K562 (cell line): Measurements from ENCODE around the gene MYL5. TPM values are rescaled to one million over a fixed set of nuclear protein-coding genes. Genes with fewer than 3 reads are reported as not detected.

Experiments
- ATAC-seq: fragments of 200-7000 bp; cut with Tn5 transposase; 3 replicates; pipeline ENCODE4 v1.9.1; 2020; ENCODE audit warnings: moderate library complexity
- BruUV-seq: library from RNA; stranded (reverse); fragments of 400-500 nt; replicated peaks from 2 replicates; lab custom pipeline; 2021; lab: Mats Ljungman, UMichigan
- CTCF ChIA-PET: fragments of 300-600 bp; formaldehyde crosslinking; extraction: SDS; loops from one replicate; lab custom pipeline; 2021; ENCODE audit warnings: low intra/inter-chr PET ratio; lab: Yijun Ruan, JAX
- POLR2A ChIA-PET: fragments of 300-600, 350-650 bp; sonication (Branson Sonifier 250); formaldehyde crosslinking; extraction: SDS; loops from one replicate; lab custom pipeline; 2021; ENCODE audit warnings: antibody characterized with exemption, inconsistent platforms; lab: Yijun Ruan, JAX
- DNase-seq, 4 experiments: peaks; one replicate each; pipeline versions ENCODE4 v3.0.0 to v3.0.0-alpha.2; 2011 to 2018; ENCODE audit warnings: low spot score in 3 of 4, mixed read lengths in 3 of 4; ENCODE audit errors: extremely low read depth in 1 of 4
- FAIRE-seq: peaks from 2 replicates; lab custom pipeline; 2011; peaks lifted over from hg19 to GRCh38; lab: Jason Lieb, UNC
- H2AFZ ChIP-seq: 2 replicates; pipeline ENCODE4 v1.6.0; 2011; ENCODE audit warnings: low read depth, low read length, control low read depth, inconsistent platforms
- H3K27ac ChIP-seq: fragments of 200-600 bp; 3 replicates; pipeline ENCODE4 v1.8.0; 2011; ENCODE audit warnings: low read depth, mild to moderate bottlenecking, control low read depth, inconsistent platforms, low read length, moderate library complexity, mixed read lengths; ENCODE audit errors: extremely low read depth
- H3K27me3 ChIP-seq, 2 experiments: fragments of 300-600 bp in 1 of 2; 2 replicates in 1 of 2; 3 replicates in 1 of 2; pipeline versions ENCODE4 v1.6.0 to v1.8.0; 2011; ENCODE audit warnings: inconsistent platforms in 2 of 2, low read length in 2 of 2, mild to moderate bottlenecking in 1 of 2, mixed read lengths in 1 of 2, moderate library complexity in 1 of 2; ENCODE audit not compliant: control insufficient read depth in 2 of 2, insufficient read depth in 2 of 2
- H3K36me3 ChIP-seq: fragments of 300-600 bp; 3 replicates; pipeline ENCODE4 v1.8.0; 2011; ENCODE audit warnings: mild to moderate bottlenecking, low read length, inconsistent platforms; ENCODE audit not compliant: control insufficient read depth, insufficient read depth
- H3K4me1 ChIP-seq, 2 experiments: fragments of 200-600 bp in 1 of 2; replicated peaks in 1 of 2; 2 replicates in 1 of 2; 3 replicates in 1 of 2; pipeline versions ENCODE4 v1.5.1 to v1.8.0; 2011; ENCODE audit warnings: inconsistent platforms in 2 of 2, low read length in 2 of 2, mild to moderate bottlenecking in 1 of 2, mixed read lengths in 1 of 2, moderate library complexity in 1 of 2; ENCODE audit not compliant: control insufficient read depth in 2 of 2, insufficient read depth in 2 of 2
- H3K4me2 ChIP-seq: 2 replicates; pipeline ENCODE4 v1.6.1; 2011; ENCODE audit warnings: low read length, control low read depth, inconsistent platforms, mixed read lengths; ENCODE audit not compliant: insufficient read depth
- H3K4me3 ChIP-seq: fragments of 200-600 bp; sonication (generic), shearing (Covaris generic); 2 replicates; pipeline ENCODE4 v1.5.1; 2016; ENCODE audit warnings: control low read depth, inconsistent platforms
- H3K79me2 ChIP-seq: fragments of 200-600 bp; 3 replicates; pipeline ENCODE4 v1.8.0; 2011; ENCODE audit warnings: low read length, inconsistent platforms; ENCODE audit not compliant: control insufficient read depth, insufficient read depth
- H3K9ac ChIP-seq, 2 experiments: 2 replicates each; pipeline versions ENCODE4 v1.6.0 to v1.6.1; 2011; ENCODE audit warnings: low read depth in 2 of 2, low read length in 2 of 2, control low read depth in 1 of 2, inconsistent platforms in 1 of 2, mild to moderate bottlenecking in 1 of 2, mixed read lengths in 1 of 2; ENCODE audit not compliant: insufficient read depth in 1 of 2
- H3K9me1 ChIP-seq: one replicate; pipeline ENCODE4 v1.6.0; 2011; ENCODE audit warnings: inconsistent platforms, mild to moderate bottlenecking, low read length, moderate library complexity; ENCODE audit not compliant: control insufficient read depth, insufficient read depth
- H3K9me3 ChIP-seq: replicated peaks from 2 replicates; pipeline ENCODE4 v1.5.1; 2011; ENCODE audit warnings: low read depth, low read length, inconsistent platforms; ENCODE audit not compliant: control insufficient read depth, insufficient read depth
- H4K20me1 ChIP-seq: replicated peaks from 2 replicates; pipeline ENCODE4 v1.6.1; 2011; ENCODE audit warnings: low read length, inconsistent platforms, mixed read lengths; ENCODE audit not compliant: control insufficient read depth, insufficient read depth
- SMAD2 ChIP-seq: fragments of 150-350 bp; IDR thresholded peaks from 2 replicates; pipeline ENCODE4 v1.6.1; 2014; ENCODE audit warnings: low read depth, mild to moderate bottlenecking, low read length
- ZNF232 ChIP-seq: sonication (generic); formaldehyde crosslinking; IDR thresholded peaks from 2 replicates; pipeline ENCODE4 v1.8.0; 2022; ENCODE audit warnings: mild to moderate bottlenecking, missing genetic modification reagents
- WGBS: fragments of 100-300 bp; shearing (Covaris generic); methylation state at CpG from one replicate; pipeline ENCODE4 v1.1.6; 2016; ENCODE audit warnings: low coverage, mixed read lengths; ENCODE audit not compliant: insufficient coverage; ENCODE audit errors: missing lambda C conversion rate; 5-methylcytosine and 5-hydroxymethylcytosine counted together
- in situ Hi-C: fragments of 300-500 bp; cut with MboI; formaldehyde crosslinking; loops from 4 replicates; pipeline ENCODE4 v1.15.0; 2018; ENCODE audit warnings: inconsistent platforms, mixed read lengths
- intact Hi-C: fragments of 100-400 bp; cut with micrococcal nuclease; formaldehyde crosslinking; loops from 2 replicates; pipeline ENCODE4 v1.14.2; 2022
- polyA plus RNA-seq, 8 experiments: library from polyadenylated mRNA; depleted of rRNA in 4 of 8; stranded (reverse) in 5 of 8; unstranded in 3 of 8; fragments of >200 nt; fragmentation: Nextera tagmentation in 2 of 8; fragmentation: Illumina TruSeq in 1 of 8; extraction: Ambion mirVana in 2 of 8; extraction: Trizol in 1 of 8; gene quantifications; 2 replicates each; pipeline versions ENCODE4 v1.2.1 to v1.2.3, GENCODE V29; 2011 to 2014; ENCODE audit warnings: inconsistent platforms in 1 of 8, missing spikeins in 1 of 8
- total RNA-seq, 7 experiments: library from RNA; depleted of rRNA in 6 of 7; stranded (reverse); fragments of >200 nt in 6 of 7; fragmentation: Illumina TruSeq in 2 of 7; extraction: Trizol in 2 of 7; gene quantifications; 2 replicates each; pipeline versions ENCODE4 v1.2.1 to v1.2.3, GENCODE V29; 2011 to 2021; ENCODE audit warnings: low replicate concordance in 1 of 7
- TF ChIP-seq, protein P1 (sequence below): fragments of 450-650 bp; IDR thresholded peaks from 2 replicates; pipeline ENCODE4 v1.6.1; 2016; ENCODE audit warnings: missing biosample characterization, missing genetic modification characterization

Gene MYL5
- total and polyA plus RNA-seq, 9 of the 15 experiments (the other 6 are each of a cell fraction or from before 2014, with no cell fraction given) = 1.4 to 10.0 (median 4.1) TPM

DNA sequence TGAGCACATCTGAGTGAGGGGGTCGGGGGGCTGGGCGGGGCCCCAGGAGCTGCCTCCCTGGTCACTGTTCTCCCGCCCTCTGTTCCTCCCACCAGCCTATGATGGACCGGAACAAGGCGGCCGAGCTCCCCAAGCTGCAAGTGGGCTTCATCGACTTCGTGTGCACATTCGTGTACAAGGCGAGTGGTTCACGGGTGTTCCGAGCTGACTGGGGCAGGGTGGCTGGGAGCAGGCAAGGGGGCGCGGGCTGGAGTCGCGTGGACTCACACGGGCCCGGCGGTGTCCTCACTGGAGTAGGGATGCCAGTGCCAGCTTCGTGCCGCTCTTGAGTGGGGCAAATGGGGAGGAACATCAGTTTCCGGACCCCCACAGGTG, 7.9 kb upstream of the MYL5 start:
- Histone ChIP-seq H3K9ac (peak overlapping the region in 1 of 2 experiments; percentile 43; a peak in 1 of 4 replicates), H4K20me1 (no peaks in the 10 kb centered on the region), H3K4me1 (peaks cover 0 to 42% of the 10 kb centered on the region in 2 experiments; a peak in 2 of 5 replicates), H3K27me3 (peaks cover 21 to 52% of the 10 kb centered on the region in 2 experiments; a peak in 3 of 5 replicates), H3K36me3 (peaks cover 10% of the 10 kb centered on the region; the same call in 2 of the 3 replicates), H3K4me2 (no peak overlapping the region), H3K9me1 (no peaks in the 10 kb centered on the region), H3K9me3 (no peaks in the 10 kb centered on the region), H3K27ac (no peak overlapping the region)
- in situ Hi-C loops = no loop called here
- intact Hi-C loops = no loop called here
- CTCF ChIA-PET = no interaction called here
- ATAC-seq (no peak), DNase-seq (no peak), FAIRE-seq (no peak)
- POLR2A ChIA-PET = interaction anchor here (1.0 to 1.5 kb wide), 2 partner anchors 13 to 21 kb away, joined by 3 read pairs; no protein-coding TSS in a partner anchor
- WGBS = 35% methylated on average over 15 of the region's 22 CpGs
- no TSS peak for BruUV-seq
- no peak for TF ChIP-seq ZNF232
- TF ChIP-seq, protein P1, sequence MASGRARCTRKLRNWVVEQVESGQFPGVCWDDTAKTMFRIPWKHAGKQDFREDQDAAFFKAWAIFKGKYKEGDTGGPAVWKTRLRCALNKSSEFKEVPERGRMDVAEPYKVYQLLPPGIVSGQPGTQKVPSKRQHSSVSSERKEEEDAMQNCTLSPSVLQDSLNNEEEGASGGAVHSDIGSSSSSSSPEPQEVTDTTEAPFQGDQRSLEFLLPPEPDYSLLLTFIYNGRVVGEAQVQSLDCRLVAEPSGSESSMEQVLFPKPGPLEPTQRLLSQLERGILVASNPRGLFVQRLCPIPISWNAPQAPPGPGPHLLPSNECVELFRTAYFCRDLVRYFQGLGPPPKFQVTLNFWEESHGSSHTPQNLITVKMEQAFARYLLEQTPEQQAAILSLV (tag) = no peak
- no peak for TF ChIP-seq SMAD2
- TF ChIP-seq, all 486 proteins: peak for 0
- Histone ChIP-seq H3K4me3 (no peak overlapping the region), H2AFZ (no peak overlapping the region), H3K79me2 (no peaks in the 10 kb centered on the region)
